GM21528 (cell line): ENCODE measurements around the gene PLIN1.

Experiments used
- ATAC-seq: cut with Tn5 transposase; IDR thresholded peaks from one replicate; pipeline ENCODE4 v1.9.1; 2021; ENCODE audit warnings: mild to moderate bottlenecking, moderate library complexity; ENCODE audit not compliant: unreplicated experiment, low FRiP score

The PLIN1 gene

GRCh38 chr15:89630974-89631901 lies 47.9 kb downstream of the PLIN1 start:
- no peak for ATAC-seq

GRCh38 chr15:89630260-89630659 lies 48.9 kb downstream of the PLIN1 start:
- no peak for ATAC-seq

GRCh38 chr15:89629829-89630228 lies 49.3 kb downstream of the PLIN1 start:
- no peak for ATAC-seq

DNA sequence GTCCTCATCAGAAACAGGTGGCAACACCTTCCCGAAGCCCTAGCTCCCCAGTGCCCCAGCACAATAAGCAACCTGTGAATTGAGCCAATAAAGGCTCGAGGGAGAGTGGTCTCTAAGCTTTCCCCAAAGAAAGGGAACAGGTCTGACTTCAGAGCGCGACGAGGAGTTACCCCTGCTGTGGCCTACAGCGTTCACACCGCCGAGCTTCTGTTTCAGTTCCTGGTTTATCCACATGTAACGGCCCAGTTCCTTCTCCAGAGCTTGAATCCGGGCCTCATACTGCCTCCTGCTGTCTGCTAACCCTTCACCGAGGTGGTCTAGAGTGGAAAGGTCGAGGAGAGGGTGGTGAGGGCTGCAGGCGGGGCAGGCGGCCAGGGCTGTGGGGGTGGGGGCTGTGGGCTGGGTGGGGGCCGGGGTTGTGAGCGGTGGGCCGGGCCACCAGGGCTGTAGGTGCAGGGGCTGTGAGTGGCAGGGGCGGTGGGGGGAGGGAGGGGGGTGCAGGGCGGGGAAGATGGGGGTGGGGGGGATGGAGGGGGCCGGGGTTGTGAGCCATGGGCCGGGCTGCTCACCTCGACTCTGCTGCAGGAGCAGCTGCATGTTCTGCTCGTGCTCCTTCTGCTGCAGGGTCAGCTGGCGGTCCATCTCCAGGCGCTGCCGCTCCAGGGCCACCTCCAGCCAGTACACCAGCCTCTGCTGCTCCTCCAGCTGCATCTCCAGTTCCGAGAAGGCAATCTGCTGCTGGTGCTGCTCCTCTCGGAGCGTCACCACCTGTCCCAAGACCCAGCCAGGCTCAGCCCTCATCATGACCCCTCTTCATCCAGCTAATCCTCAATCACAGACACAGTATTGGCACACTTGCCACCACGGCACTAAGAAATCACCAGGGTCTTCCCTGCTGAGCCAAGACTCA lies 50.1 kb downstream of the PLIN1 start:
- ATAC-seq = no peak

DNA sequence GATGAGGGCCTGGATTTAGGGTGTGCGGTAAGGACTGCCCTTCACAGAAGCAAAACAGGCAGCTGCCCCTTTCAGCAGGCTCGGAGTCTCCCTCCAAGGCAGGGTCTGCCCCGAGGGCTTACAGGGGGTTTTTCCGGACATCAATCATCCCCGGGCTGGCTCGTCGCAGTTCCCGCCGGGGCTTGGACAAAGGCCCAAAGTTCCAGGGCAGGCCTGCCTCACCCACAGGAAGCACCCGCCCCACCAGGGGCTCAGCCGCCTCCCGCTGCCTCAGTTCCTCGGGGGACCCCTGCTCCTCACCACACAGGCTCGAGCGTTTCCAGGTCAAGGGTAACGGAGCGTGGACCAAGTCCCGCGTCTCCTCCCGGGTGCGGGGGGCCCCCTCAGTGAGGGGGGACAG lies 50.9 kb downstream of the PLIN1 start:
- no peak for ATAC-seq

GRCh38 chr15:89627256-89627970 lies 51.8 kb downstream of the PLIN1 start:
- no peak for ATAC-seq

DNA sequence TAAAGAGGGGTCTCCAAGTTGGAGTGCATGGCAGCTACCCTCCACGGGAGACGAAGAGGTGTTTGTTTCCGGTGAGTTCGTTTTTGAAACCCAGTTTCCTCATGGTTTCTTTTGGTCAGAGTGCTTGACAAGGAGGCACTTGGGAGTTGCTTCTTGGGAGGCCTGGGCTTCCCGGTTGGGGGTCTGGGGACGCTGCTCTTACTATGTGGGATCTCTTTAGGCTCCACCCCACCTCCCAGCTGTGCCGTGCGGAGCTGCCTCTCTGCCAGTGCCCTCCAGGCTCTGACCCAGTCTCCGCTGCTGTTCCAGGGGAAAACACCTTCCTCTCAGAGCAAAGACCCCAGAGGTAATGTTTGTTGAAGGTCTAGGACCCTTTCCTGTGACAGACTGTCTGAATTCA lies 53.5 kb downstream of the PLIN1 start:
- no peak for ATAC-seq

DNA sequence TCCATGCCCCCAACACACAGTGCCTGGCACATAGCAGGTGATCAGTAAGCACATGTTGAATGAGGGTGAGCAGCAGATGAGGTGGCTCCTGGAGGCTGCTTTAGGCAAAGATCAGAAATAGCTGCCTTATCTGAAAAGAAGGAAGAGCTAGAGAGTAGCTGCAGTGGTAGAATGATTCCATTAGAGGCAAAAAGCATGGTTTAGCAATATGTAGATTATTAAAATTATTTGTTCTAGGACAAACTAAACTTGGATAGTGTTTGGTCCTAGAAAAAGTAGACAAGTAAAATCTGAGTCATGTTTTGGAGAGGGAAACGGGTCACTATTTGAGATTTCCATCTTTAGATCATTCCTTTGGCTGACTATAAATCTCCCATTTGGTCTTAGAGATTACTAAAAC lies 56.0 kb downstream of the PLIN1 start:
- no peak for ATAC-seq

GRCh38 chr15:89621547-89621946 lies 57.6 kb downstream of the PLIN1 start:
- no peak for ATAC-seq

DNA sequence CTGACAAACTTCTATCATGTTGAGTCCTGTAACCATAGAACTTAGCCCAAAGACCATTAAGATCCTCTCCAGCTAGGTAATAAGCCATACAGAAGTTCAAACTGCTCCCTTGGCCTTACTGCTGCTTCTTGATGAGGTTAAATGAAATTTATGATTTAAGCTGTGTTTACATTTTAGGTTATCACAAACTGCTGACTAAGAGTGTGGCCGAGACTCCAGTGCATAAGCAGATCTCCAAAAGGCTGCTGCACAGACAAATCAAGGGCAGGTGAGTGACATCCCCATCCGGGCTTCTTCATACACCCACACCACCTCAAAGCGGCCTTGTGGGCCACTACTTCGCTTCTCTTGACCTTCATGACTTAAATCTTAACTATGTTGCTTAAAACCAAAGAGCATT lies 62.9 kb downstream of the PLIN1 start:
- ATAC-seq = no peak

GRCh38 chr15:89615135-89615534 lies 64.0 kb downstream of the PLIN1 start:
- ATAC-seq = no peak
